ENCODE measurements around the gene GNB1.
A peak's percentile ranks its signal among the peaks of the same experiment; 100 is the strongest.

Gene GNB1

DNA sequence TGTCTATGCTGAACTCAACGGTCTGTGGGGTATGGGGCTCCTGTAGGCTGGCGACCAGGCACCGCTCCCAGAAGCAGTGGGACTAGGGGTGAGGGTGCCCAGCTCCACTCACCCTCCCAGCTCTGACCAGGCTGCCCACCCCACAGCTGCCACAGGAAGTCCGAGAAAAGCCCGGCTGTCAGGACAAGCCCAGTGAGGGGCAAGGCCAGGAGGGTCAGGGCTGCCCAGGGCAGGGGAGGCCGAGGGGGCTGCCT is 31.7 kb upstream of the GNB1 start:
- no peak for DNase-seq

DNA sequence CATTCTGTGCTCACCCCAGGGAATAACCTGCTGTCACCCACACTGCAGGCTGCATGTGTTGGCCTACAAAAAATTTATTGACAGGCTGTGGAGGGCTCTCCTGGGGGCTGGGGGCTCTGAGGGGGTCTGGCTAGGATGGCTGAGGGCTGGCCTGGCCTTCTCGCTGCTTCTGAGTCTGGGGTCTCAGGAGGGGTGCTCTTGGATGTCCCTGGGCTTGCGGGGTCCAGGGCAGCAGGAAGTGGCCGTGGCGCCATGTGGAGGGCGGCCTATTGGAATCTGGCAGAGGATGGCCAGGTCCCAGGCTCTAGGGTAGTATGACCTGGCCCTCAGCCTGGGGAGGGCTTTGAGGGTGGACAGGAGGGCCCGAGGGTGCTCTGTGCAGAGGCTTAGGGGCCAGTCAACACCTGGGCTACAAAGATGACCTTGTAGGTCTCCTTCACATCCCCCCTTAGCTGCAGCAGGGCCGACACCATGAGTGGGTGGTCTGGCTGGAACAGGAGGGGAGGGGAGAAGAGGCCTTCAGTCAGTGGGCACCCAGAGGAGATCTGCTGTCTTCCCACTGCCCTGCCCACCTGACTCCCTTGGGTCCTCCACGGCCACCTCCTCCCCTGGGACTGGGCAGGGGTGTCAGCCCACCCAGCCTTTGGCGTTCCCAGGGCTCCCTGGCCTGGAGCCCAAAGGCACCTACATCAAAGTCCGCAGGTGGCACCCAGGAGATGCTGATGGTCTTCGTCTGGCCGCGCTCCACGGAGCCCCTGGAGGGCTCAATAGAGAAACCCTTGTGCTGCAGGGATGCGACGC is 31.2 kb upstream of the GNB1 start:
- no peak for DNase-seq

DNA sequence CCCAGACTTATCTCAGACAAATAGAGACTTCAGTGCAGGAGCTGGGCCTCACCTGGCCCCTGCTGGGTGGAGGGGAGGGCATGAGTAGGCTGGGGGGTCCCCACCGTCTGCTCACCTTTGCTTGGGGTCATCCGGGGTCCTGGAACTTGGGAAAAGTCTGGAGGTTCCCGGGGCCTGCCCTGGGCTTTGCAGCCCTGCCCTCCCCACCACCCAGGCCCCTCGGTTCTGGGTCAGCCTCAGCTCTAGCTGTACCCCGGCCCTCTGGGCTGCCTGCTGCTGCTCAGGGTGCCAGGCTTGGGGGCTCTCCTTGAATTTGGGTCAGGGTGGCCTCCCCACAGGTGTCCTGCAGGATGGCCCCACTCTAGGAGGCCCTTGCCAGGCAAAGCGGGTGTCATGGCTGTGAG is 30.6 kb upstream of the GNB1 start:
- no peak for DNase-seq

DNA sequence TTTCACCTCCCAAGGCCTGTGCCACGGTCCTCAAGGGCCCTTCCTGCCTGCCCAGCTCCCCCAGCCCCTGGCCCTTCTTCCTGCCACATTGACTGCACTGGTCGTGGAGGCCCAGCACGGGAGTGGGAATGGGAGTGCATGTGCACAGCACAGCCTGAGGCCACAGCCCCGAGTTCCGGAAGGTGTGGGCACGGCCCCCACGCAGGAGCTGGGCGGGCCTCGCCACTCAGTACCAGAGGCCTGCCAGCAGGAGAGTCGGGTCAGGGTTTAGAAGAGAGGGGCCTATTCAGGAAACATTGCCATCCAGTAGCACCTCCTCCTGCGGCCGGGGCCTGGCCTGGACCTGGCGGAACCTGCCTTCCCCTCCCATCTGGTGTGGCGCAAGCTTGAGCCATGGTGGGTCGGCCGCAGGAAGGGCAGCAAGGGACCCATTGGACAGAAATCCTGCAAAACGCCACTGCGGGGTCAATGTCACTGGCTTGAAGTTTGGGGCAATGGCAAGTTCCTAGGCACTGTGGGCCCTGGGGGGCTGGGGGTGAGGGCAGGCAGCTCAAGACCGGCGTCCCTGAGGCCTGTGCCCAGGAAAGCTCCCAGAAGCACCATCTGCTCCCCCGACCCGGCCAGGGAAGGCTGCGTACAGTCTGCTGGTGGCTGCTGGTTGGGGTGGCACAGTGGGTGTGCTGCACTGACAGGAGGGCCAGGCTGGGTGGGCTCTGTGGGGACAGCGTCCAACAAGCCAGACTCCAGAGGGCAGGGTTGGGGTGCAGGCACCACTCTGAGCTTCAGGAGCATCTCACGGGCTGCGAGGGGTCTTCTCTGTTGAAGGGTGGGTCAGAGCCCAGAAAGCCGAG is 29.9 kb upstream of the GNB1 start:
- no peak for DNase-seq

DNA sequence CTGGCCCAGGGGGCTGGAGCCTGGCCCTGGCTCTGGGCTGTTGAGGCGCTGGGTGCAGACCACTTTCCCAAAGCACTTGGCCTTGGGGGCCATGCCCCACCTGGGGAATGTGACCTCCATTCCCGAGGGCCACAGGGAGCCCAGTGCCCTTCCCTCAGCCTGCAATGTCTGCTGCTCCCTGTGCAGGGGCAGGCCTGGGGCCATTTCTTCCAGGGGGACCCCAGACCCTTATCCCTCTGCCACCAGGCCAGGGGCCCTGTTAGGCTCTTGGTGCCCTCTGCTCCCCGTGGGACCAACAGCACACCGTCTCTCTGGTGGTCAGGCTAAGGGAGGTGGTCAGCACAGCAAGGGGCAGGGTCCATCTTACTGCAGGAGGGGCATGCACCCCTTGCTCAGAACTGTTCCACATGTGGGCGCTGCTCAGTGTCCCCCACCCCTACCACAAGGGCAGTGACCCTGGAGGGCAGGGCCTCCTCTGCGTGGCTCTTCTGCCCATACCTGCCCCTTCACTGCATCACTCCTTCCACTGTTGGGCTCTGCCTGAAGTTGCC is 29.2 kb upstream of the GNB1 start:
- DNase-seq, result no peak

DNA sequence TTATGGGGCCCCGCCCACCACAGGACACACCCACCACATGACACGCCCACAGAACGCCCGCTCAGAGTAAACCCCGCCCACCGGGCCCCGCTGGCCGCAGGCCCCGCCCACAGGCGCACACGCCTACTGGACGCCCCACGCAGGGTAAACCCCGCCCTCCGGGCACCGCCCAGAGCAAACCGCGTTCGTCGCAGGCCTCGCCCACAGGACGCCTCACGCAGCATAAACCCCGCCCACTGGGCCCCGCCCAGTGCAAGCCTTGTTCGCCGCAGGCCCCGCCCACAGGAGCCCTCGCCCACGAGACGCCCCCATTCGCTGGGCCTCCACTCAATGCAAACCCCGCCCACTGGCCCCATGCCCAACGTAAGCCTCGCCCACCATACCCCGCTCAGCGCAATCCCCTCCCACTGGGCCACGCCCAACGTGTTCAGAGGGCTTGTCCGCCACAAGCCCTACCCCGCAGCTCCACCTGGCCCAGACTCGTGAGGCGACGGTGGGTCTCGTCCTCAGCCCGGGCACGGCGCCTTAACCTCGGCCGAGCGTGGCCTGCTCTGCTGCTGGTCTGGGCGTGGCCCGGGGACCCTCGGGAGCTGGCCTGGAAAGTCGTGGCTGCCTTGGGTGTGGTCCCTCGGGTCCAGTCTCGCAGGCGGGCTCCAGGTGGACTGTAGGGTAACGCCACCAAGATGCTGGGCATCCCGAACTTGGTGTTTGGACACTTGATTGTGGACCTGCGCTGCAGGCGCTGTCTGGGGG is 28.6 kb upstream of the GNB1 start:
- peak; percentile 98 for DNase-seq

DNA sequence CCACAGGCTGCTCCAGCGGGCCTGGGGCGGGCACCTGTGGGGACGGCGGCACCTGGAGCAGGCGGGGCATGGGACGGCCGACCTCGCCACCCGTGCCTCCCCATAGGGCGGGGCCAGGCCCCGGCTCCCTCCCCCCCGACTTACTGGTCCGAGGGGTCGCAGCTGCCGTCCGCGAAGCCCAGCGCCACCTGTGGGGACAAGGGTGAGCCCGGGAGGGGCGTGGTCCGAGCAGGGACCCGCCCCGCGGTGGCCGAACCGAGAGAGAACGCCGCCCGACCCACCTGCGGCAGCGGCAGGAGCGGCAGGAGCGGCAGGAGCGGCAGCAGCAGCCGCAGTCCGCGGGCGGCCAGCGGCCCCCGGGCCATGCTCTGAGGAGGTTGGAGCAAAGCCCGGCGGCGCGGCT is 28.0 kb upstream of the GNB1 start, which contains the start of gene TMEM52:
Gene TMEM52, minus strand, starts transcription at position 379 of the 403 bp plus-strand sequence. Its CDS starts 14 bp downstream, at position 365.
- DNase-seq, result no peak

DNA sequence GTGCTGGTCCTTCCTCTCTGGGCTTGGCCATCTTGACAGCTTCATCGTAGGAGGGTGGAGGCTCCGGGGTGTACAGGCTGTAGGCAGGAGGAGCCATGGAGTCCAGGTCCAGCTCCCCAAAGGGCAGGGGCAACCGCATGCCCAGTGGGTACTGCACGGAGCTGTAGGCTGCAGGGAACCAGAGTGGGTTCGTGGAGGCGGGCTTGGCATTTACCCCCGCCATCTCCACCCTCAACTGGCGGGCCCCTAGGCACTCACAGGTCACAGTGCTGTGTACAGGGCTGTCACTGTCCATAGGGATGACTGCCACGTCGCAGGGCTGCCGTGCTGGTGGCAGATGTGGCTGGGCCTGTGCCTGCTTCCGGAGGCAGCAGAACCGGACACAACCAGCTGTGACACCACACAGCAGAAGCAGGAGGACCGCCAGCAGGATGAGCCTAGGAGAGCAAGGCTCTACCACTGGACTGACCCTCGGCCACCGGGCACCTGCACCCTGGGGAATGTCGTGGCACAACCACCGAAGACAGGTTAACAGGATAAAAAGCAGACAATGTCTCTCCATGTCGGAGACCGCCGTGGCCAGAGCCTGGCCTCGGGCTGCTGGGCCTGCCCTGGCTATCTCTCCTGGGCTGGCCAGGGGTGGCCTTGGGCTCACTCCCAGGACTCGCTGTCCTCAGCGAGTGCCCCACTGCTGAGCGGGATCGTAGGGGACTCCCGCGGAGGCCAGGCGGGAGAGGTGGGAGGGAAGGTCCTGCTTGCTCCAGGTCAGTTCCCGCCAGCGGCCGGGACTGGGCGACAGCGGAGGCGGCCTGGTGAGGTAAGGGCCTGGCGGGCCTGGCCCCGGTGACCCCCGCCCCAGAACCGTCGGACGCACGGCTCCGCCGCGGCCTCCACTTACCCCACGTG is 27.4 kb upstream of the GNB1 start:
- no peak for DNase-seq

DNA sequence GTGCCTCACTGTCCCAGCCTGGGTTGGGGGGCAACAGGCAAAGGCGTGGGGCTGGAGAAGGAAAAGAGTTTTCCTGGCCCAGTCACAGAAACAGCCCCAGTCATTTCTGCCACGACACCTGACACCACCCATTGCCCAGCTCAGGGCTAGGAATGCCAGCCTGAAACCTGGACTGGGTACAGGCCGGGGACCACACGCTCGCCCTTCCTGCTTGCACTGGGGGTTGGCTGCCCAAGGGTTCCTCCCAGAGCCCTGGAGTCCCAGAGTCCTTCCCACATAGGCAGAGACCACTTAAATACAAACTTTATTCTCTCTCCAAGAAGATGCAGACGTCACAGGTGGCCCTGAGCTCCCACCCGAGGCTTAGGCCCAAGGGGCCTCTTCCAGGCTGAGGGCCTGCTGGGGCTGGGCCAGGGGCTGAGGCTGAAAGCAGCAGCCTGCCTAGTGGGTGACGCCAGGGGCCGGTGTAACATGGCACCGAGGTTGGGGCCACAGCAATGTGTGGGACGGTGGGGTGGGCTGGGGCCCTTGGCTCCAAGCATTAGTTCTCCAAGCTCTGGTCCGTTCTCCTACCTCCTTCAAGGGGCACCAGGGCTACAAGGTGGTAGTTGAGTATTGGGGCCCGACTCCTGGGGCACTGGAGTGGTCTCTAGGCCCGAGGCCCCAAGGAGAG is 26.6 kb upstream of the GNB1 start:
- no peak for DNase-seq

DNA sequence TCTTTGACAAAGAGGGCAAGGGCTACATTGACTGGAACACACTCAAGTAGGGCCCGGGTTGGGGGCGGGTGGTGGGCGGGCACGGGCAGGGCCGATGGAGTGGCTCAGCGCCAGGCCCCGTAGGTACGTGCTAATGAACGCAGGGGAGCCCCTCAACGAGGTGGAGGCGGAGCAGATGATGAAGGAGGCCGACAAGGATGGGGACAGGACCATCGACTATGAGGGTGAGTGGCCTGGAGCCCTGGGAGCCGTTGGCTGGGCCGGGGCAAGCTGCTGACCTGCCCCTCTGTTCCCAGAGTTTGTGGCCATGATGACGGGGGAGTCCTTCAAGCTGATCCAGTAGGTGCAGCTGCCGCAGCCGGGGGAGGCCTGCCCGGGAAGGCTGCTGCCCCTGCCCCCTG is 26.0 kb upstream of the GNB1 start:
- no peak for DNase-seq

DNA sequence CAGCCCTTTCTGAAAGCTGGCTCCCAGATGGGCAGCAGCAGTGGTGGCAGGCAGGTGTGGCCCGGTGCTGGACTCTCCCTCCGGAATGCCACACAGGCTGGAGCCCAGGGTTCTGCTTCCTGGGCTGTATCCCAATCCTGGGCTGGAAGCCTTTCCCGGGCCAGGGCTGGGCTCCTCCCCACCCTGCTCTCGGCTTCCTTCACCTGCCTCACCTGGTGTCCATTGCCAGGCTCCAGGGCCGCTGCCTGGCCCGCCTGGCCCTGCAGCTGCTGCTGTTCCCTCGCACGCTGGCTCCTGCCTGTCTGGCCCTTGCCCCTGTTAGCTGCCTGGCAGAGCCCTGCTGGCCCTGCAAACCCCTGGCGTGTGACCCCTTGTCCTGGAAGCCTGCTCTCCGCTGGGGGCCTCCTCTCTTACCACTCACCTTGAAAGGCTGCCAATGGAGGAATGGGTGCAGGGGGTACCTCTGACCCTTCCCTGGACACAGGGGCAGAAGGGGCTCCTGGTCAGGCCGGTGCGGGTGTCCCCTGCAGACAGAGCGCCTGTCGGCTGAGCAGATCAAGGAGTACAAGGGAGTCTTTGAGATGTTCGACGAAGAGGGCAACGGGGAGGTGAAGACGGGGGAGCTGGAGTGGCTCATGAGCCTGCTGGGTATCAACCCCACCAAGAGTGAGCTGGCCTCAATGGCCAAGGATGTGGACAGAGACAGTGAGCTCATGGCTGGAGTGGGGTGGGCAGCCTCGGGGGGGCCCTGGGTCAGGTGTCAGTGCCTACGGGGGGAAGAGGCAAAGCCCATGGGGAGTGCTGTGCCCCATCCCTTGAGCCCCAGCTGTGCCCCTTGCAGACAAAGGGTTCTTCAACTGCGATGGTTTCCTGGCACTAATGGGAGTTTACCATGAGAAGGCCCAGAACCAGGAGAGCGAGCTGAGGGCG is 25.3 kb upstream of the GNB1 start:
- DNase-seq, result no peak

DNA sequence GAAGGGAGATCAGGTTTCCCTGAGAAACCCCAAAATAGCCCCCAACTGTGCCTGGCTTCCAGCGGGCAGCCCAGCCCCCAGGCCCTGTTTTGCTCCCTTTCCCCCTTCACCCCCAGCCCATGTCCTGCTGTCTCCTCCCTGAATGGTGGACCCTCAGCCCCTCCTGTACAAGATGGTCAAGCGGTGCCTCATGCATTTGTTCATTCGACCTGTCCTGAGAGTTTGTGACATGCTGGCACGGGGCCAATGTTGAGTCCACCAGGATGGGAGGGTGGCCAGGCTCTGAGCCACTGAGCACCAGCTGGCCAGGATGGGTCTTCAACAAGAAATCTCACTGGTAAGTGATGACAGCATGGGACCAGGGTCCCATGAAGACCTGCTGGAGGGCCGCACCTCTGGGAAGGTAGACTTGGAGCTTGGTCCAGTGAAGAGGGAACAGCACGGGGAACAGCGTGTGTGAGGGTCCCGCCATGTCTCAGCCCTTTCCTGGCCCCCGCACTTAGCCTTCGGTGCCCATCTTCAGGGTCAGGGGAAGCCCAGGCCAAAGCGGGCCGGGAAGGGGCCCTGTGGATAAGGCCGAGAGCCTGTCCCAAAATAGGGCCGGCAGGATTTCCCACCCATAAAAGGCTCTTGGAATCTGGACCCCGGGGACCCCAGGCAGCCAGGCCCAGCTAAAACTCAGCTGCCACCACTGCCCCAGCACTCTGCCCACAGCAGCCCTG is 24.2 kb upstream of the GNB1 start, which contains the start of gene CALML6:
Gene CALML6, plus strand, starts transcription at position 290 of the 722 bp plus-strand sequence. Its CDS starts 21 bp downstream, at position 311.
- no peak for DNase-seq

DNA sequence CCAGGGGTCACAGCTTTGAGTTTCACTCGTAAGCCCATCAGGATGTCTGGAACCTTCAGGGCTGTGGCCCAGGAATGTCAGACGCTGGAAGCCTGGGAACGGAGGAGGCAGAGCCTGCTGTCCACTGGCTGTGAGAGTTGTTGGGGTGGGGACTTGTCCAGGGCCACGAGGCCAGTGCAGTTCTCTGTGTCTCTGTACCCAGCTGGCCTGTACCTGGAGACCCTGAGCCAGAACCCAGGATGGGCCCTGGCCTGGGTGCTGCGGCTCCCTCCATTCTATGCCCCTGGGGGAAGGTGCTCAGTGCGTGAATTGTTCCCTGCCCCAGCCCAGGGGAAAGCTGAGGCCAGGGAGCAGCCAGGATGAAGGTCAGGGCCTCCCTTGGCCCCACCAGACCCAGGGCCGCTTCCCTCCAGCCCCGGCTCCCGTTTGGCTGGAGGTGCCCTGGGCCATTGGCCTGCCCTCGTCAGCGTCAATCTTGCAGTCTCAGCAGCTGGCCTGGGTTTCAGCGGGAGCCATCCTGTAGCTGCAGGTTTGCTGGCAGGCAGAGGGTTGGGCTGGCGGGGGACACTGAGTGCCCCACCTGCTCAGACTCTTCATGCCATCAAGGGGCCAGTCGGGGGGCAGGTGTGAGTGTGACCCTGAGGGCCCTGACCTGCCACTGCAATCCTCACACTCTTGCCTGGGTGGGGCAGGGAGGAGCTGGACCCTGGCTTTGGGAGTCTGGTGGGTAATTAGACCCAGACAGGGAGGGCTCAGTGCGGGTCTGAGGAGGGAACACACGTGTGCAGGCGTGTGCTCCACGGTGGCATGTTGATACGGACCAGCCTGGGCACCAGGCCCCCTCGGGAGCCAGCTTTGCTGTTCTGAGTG is 23.4 kb upstream of the GNB1 start:
- DNase-seq, result no peak

DNA sequence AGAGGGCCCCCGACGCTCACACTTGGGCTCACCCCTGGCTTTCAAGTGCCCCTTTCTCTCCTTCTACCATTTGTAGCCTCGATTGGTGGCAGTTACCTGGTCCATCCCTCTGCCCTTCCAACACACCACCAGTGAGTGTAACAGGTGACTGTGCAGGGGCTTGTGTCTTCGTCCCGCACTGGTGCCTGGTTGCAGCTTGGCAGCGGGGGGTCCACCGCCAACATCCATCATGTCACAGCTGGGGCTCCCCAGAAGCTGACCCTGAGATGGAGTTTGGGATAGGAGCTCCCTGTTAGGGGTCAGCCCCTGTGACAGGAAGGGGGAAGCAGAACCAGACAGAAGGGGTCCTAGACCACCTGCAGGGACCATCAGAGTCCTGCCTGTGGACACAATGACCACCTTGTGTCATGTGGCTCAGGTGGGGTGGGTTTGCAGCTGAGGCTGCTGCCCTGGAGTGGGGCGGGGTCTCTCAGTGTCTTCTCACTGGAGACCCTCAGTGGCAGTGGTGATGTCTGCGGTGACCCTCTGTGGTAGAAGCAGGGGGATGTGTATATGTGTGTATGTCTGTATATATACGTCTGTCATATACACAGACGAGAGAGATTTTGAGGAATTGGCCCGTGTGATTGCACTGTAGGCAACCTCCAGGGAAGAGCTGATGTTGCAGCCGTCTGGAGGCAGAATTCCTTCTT is 20.6 kb upstream of the GNB1 start:
- no peak for DNase-seq

DNA sequence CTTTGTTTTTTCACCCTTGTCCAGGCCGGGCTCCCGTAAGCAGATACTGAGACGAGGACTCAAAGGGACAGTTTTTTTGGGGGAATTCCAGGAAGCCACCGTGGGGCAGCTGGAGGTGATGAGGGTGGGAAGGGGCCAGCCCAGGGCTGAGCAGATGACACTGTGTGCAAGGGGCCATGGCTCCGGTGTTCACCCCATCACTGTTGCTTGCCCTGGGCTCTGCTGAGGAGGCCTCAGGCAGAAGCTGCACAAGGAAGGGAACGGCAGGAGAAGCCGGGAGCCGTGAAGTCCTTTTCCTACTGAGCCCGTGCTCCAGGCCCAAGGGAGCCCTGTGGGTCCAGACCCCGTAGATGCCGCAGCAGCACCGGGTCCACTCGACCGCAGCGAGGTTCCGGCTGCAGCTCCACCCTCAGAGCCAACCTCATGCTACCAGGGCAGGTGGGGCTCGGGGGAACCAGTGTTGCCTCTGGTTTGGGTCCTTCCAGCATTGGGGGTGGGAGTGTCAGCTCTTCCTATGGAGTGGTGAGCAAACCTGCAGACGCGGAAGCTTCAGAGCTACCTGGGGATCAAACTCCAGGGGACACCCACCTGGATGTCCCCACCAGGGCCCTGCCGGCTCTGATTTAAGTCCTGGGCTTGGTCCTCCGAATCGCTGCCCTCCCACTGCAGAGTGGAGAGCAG is 19.9 kb upstream of the GNB1 start:
- no peak for DNase-seq

DNA sequence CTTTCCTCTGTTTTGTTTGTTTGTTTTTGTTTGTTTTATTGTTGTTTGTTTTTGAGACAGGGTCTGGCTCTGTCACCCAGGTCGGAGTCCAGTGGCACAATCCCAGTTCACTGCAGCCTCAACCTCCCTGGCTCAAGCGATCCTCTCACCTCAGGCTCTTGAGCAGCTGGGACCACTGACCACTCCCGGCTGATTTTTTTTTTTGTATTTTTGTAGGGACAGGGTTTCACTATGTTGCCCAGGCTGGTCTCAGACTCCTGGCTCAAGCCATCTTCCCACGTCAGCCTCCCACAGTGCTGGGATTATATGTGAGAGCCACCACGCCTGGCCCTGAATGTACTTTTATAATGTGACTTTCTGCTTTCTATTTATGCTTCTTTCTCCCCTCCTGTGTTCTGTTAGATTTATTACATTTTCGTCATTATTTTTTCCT is 19.2 kb upstream of the GNB1 start:
- DNase-seq, result no peak

DNA sequence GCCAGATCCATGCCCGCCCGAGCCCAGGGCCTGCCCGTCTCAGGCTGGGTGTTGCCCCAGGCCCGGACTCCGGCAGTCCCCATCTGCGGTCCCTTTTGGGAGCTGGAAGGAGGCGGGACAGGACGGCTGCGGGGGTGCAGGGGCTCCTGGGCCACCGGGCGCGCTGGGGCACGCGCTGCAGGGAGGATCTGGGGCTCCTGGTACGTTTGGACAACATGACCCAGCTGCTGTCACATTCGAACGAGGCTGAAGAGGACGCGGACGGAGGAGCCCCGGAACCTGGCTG is 17.6 kb upstream of the GNB1 start:
- DNase-seq, result no peak
